Measurements from ENCODE around the gene PPM1H.

GRCh38 chr12:62722971-62723680 is 211.8 kb downstream of the PPM1H start:
- TF ChIP-seq CTCF (conservative IDR thresholded peaks at IDR 0.05): no peak
- TF ChIP-seq ZFX (IDR thresholded peaks at IDR 0.05): no peak

Data from C4-2B (cell line).